Activated naive CD8-positive, alpha-beta T cell treated with anti-CD3 and anti-CD28 coated beads, Interleukin-2, amount 50 U/mL, for 24 hours (primary cell): ENCODE data around the gene DYNLT3.
A peak's percentile ranks its signal among the peaks of the same experiment; 100 is the strongest.

Experiments used
- ATAC-seq: fragments of 150-1000 bp; cut with Tn5 transposase; one replicate; pipeline ENCODE4 v1.10.0; 2021
- DNase-seq: peaks from one replicate; pipeline ENCODE4 v3.0.0; 2021
- H3K27ac Mint-ChIP-seq: one replicate; pipeline ENCODE4 v1.8.0; 2021; ENCODE audit warnings: mild to moderate bottlenecking, mixed read lengths
- H3K27me3 Mint-ChIP-seq: one replicate; pipeline ENCODE4 v1.8.0; 2021; ENCODE audit warnings: mixed read lengths
- H3K36me3 Mint-ChIP-seq: one replicate; pipeline ENCODE4 v1.8.0; 2021; ENCODE audit warnings: low read depth, mixed read lengths
- H3K4me1 Mint-ChIP-seq: one replicate; pipeline ENCODE4 v1.8.0; 2021; ENCODE audit warnings: mixed read lengths
- H3K4me3 Mint-ChIP-seq: one replicate; pipeline ENCODE4 v1.8.0; 2021; ENCODE audit warnings: mild to moderate bottlenecking, moderate library complexity, mixed read lengths
- H3K9me3 Mint-ChIP-seq: one replicate; pipeline ENCODE4 v1.8.0; 2021; ENCODE audit warnings: mixed read lengths

Gene DYNLT3

GRCh38 chrX:37846934-37847732 is at the start of gene DYNLT3:
DYNLT3 (minus strand) TSS chrX:37847571; CDS start chrX:37847510, 61 bp downstream.
- no peaks in the 10 kb centered on the region for H3K9me3 Mint-ChIP-seq
- H3K4me3 Mint-ChIP-seq, result peak within 1 kb of the TSS; percentile 75
- ATAC-seq (peak; percentile 92), DNase-seq (peak; percentile 76)
- peaks cover 2% of the 10 kb centered on the region for H3K27me3 Mint-ChIP-seq
- H3K4me1 Mint-ChIP-seq, result peaks cover 32% of the 10 kb centered on the region
- H3K27ac Mint-ChIP-seq, result peak within 1 kb of the TSS; percentile 90
- H3K36me3 Mint-ChIP-seq, result no peaks in the 10 kb centered on the region

DNA sequence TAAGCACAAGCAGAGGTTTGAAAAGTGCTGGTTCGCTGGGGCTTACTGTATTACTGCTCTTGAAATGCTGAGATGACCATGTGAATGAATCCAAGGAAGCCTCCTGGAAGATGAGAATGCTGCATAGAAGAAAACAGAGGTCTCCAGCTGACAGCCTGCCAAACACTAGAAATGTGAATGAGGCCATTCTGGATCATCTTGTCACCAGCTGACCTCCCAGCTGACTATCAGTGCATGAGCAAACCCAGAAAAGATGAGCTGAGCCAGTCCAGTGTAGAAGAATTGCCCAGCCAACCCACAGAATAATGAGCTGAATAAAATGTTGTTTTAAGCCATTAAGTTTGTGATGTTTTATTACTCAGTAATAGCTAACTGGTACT is 49.1 kb upstream of the DYNLT3 start:
- no peak overlapping the region for H3K27ac Mint-ChIP-seq
- DNase-seq (no peak), ATAC-seq (no peak)
- no peaks in the 10 kb centered on the region for H3K9me3 Mint-ChIP-seq
- H3K4me3 Mint-ChIP-seq, result no peak overlapping the region
- no peaks in the 10 kb centered on the region for H3K4me1 Mint-ChIP-seq
- no peaks in the 10 kb centered on the region for H3K36me3 Mint-ChIP-seq
- H3K27me3 Mint-ChIP-seq, result peaks cover 7% of the 10 kb centered on the region

GRCh38 chrX:37895795-37896510 is 48.6 kb upstream of the DYNLT3 start:
- no peak for DNase-seq
- no peaks in the 10 kb centered on the region for H3K9me3 Mint-ChIP-seq
- H3K4me3 Mint-ChIP-seq, result no peak overlapping the region
- no peaks in the 10 kb centered on the region for H3K36me3 Mint-ChIP-seq
- ATAC-seq, result no peak
- H3K27me3 Mint-ChIP-seq, result peaks cover 7% of the 10 kb centered on the region
- H3K4me1 Mint-ChIP-seq, result no peaks in the 10 kb centered on the region
- H3K27ac Mint-ChIP-seq, result no peak overlapping the region

- Mint-ChIP-seq H3K36me3 (no peaks in the 10 kb centered on the region), H3K9me3 (no peaks in the 10 kb centered on the region), H3K27me3 (peaks cover 7% of the 10 kb centered on the region), H3K27ac (no peak overlapping the region), H3K4me1 (no peaks in the 10 kb centered on the region), H3K4me3 (no peak overlapping the region)
- DNase-seq (no peak), ATAC-seq (no peak)
These were observed 47.4 kb upstream of the DYNLT3 start for GRCh38 chrX:37894725-37895124.

- Mint-ChIP-seq H3K4me1 (no peaks in the 10 kb centered on the region), H3K36me3 (no peaks in the 10 kb centered on the region), H3K9me3 (no peaks in the 10 kb centered on the region), H3K27me3 (no peaks in the 10 kb centered on the region), H3K27ac (no peak overlapping the region), H3K4me3 (no peak overlapping the region)
- ATAC-seq (no peak), DNase-seq (no peak)
These were observed 40.6 kb upstream of the DYNLT3 start for GRCh38 chrX:37888010-37888409.

DNA sequence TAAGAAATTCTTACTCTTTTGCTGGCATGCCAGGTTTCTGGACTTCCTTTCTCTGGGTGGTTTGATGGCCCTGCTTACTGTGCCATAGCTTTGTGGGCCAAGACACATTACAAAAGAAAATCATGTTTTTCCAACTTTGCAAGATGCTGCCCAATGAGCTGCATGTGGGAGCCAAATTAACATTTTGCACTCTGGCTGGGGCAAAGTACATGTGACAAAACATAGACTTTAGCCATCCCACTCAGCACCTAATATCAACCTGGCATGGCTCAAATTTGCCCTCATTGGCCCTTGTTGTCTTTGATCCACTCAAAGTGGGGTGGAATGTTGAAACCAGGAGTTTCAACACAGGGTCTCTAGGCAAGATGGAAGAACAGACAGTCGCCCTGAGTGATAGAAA is 40.0 kb upstream of the DYNLT3 start:
- Mint-ChIP-seq H3K27me3 (peaks cover 1% of the 10 kb centered on the region), H3K9me3 (no peaks in the 10 kb centered on the region), H3K4me1 (no peaks in the 10 kb centered on the region), H3K36me3 (no peaks in the 10 kb centered on the region), H3K4me3 (no peak overlapping the region), H3K27ac (no peak overlapping the region)
- ATAC-seq (no peak), DNase-seq (no peak)

- Mint-ChIP-seq H3K9me3 (no peaks in the 10 kb centered on the region), H3K4me1 (no peaks in the 10 kb centered on the region), H3K27me3 (peaks cover 8% of the 10 kb centered on the region), H3K4me3 (no peak overlapping the region), H3K27ac (no peak overlapping the region), H3K36me3 (no peaks in the 10 kb centered on the region)
- no peak for DNase-seq
- no peak for ATAC-seq
These were observed 35.8 kb upstream of the DYNLT3 start for GRCh38 chrX:37883196-37883595.

DNA sequence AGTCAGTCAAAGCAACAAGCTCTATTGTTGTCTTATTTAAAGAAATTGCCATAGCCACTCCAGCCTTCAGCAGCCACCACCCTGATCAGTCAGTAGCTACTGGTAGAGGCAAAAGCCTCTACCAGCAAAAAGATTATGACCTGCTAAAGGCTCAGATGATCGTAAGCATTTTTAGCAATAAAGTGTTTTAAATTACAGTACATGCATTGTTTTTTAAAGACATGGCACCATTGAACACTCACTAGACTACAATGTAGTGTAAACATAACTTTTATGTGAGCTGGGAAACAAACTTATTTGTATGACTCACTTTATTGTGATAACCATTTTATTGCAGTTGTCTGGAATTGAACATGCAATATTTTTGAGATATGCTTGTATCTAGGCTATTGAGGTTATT is 32.3 kb upstream of the DYNLT3 start:
- DNase-seq (no peak), ATAC-seq (no peak)
- peaks cover 8% of the 10 kb centered on the region for H3K27me3 Mint-ChIP-seq
- no peak overlapping the region for H3K4me3 Mint-ChIP-seq
- no peaks in the 10 kb centered on the region for H3K4me1 Mint-ChIP-seq
- H3K9me3 Mint-ChIP-seq, result no peaks in the 10 kb centered on the region
- no peak overlapping the region for H3K27ac Mint-ChIP-seq
- H3K36me3 Mint-ChIP-seq, result no peaks in the 10 kb centered on the region

DNA sequence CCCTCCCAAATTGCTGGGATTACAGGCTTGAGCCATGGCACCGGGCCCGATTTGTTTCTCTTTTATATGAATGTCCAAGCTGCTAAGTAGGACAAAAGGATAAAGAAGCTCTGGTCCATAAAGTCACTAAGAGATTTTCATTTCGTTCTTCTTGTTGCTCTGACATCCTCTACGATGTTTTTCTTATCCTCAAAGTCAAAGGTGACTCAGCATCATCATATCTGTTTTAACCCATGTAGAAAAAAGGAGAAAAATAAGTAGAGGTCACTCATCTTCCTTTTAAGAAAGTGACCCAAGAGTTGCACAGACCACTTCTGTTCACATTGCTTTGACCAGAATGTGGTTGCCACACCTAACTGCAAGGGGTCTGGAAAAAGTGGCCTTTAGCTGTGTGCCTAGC is 29.3 kb upstream of the DYNLT3 start:
- peaks cover 9% of the 10 kb centered on the region for H3K27me3 Mint-ChIP-seq
- H3K36me3 Mint-ChIP-seq, result no peaks in the 10 kb centered on the region
- no peak for DNase-seq
- H3K27ac Mint-ChIP-seq, result no peak overlapping the region
- no peaks in the 10 kb centered on the region for H3K9me3 Mint-ChIP-seq
- no peaks in the 10 kb centered on the region for H3K4me1 Mint-ChIP-seq
- no peak for ATAC-seq
- no peak overlapping the region for H3K4me3 Mint-ChIP-seq

DNA sequence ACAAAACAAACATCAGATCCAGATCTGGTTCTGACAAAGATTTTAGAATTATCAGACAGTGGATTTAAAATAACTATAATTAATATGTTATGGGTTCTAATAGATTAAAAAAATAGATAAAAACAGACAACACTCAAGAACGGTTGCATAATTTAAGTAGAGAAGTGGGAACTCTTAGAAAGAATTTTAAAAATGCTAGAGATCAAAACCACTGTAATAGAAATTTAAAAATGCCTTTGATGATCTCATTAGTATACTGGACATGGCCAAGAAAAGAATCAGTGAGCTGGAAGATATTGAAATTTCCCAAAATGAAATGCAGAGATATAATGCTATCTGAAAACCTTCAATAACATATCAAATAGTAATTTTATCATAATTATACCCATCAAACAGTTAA is 28.3 kb upstream of the DYNLT3 start:
- no peaks in the 10 kb centered on the region for H3K4me1 Mint-ChIP-seq

GRCh38 chrX:37873220-37873619 is 25.8 kb upstream of the DYNLT3 start:
- DNase-seq, result no peak
- Mint-ChIP-seq H3K4me3 (no peak overlapping the region), H3K9me3 (peaks cover 3% of the 10 kb centered on the region), H3K27ac (no peak overlapping the region), H3K36me3 (no peaks in the 10 kb centered on the region), H3K4me1 (peaks cover 2% of the 10 kb centered on the region), H3K27me3 (peaks cover 5% of the 10 kb centered on the region)
- no peak for ATAC-seq

More for the DNA sequence above, 28.3 kb upstream of the DYNLT3 start:
- H3K27me3 Mint-ChIP-seq, result peaks cover 9% of the 10 kb centered on the region
- no peaks in the 10 kb centered on the region for H3K9me3 Mint-ChIP-seq
- DNase-seq, result no peak
- no peak overlapping the region for H3K27ac Mint-ChIP-seq
- no peak overlapping the region for H3K4me3 Mint-ChIP-seq
- H3K36me3 Mint-ChIP-seq, result no peaks in the 10 kb centered on the region
- no peak for ATAC-seq

GRCh38 chrX:37872303-37872655 is 24.9 kb upstream of the DYNLT3 start:
- H3K27ac Mint-ChIP-seq, result no peak overlapping the region
- DNase-seq (no peak), ATAC-seq (no peak)
- H3K36me3 Mint-ChIP-seq, result peaks cover under 1% of the 10 kb centered on the region
- H3K4me3 Mint-ChIP-seq, result no peak overlapping the region
- H3K27me3 Mint-ChIP-seq, result peaks cover 5% of the 10 kb centered on the region
- H3K9me3 Mint-ChIP-seq, result peaks cover 9% of the 10 kb centered on the region
- peaks cover 8% of the 10 kb centered on the region for H3K4me1 Mint-ChIP-seq

DNA sequence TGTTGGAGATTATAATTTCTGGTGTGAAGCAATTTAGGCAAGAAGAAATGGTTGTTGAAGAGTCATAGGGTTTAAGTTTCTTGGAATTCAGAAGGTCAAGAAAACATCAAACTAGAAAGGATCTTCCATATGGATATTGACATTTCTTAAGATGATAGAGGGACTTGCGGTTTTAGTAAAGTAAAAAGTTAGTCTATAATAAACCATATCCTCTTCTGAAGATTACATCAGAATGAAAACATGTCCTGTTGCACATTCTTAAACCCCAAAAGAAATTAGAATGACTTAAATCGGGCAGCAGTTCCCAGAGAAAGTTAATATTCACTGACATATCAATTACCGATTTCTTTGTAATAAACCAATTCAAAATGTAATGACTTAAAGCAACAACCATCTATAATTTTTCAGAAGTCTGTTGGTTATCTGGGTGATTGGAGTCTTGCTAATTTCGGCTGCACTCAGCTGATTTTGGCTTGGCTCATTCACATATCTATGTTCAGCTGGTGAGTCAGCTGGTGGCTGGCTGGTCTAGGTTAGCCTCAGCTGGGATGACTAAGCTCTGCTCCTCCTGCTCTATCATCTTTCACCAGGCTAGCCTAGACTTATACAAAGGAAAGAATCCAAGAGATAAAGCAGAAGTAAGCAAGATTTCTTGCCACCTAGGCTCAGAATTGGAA is 24.4 kb upstream of the DYNLT3 start:
- Mint-ChIP-seq H3K9me3 (peaks cover 14% of the 10 kb centered on the region), H3K27ac (no peak overlapping the region), H3K36me3 (peaks cover 4% of the 10 kb centered on the region), H3K4me1 (peaks cover 8% of the 10 kb centered on the region), H3K4me3 (no peak overlapping the region), H3K27me3 (peaks cover 5% of the 10 kb centered on the region)
- ATAC-seq (peak; percentile 79), DNase-seq (no peak)

- H3K9me3 Mint-ChIP-seq, result peaks cover 14% of the 10 kb centered on the region
- peaks cover 4% of the 10 kb centered on the region for H3K36me3 Mint-ChIP-seq
- H3K27ac Mint-ChIP-seq, result no peak overlapping the region
- H3K27me3 Mint-ChIP-seq, result peaks cover 5% of the 10 kb centered on the region
- H3K4me3 Mint-ChIP-seq, result no peak overlapping the region
- ATAC-seq (peak; percentile 63), DNase-seq (no peak)
- peaks cover 8% of the 10 kb centered on the region for H3K4me1 Mint-ChIP-seq
These were observed 20.3 kb upstream of the DYNLT3 start for GRCh38 chrX:37867536-37868153.
